ENCODE results near the gene KDM4B. TPM values are rescaled to one million over a fixed set of nuclear protein-coding genes. Genes with fewer than 3 reads are reported as not detected.

KDM4B gene
- total RNA-seq, 2 donors from 2014 or later: 27.8 to 38.5 TPM

GRCh38 chr19:5104871-5105351, 136.0 kb downstream of the KDM4B start:
- Mint-ChIP-seq H3K4me1 (no peaks in the 10 kb centered on the region), H3K9me3 (peaks cover 12% of the 10 kb centered on the region), H3K27ac (no peak overlapping the region), H3K36me3 (ENCODE audit: low read depth) (peaks cover 18% of the 10 kb centered on the region), H3K4me3 (no peak overlapping the region), H3K27me3 (ENCODE audit: insufficient read depth) (no peaks in the 10 kb centered on the region)
- Histone ChIP-seq H3K27me3 (ENCODE audit: control insufficient read depth, insufficient read depth, low read length, poor library complexity, severe bottlenecking) (no peaks in the 10 kb centered on the region), H3K9me3 (ENCODE audit: control insufficient read depth, low read length) (peaks cover 6% of the 10 kb centered on the region), H3K9ac (ENCODE audit: extremely low read depth, low read length, poor library complexity, severe bottlenecking) (no peak overlapping the region), H3K36me3 (ENCODE audit: control insufficient read depth, insufficient read depth, low read length) (peaks cover 12% of the 10 kb centered on the region), H3K4me3 (ENCODE audit: low read length) (no peak overlapping the region), H3K27ac (ENCODE audit: low read depth, low read length) (no peak overlapping the region), H3K4me1 (ENCODE audit: control insufficient read depth, insufficient read depth, low read length) (no peaks in the 10 kb centered on the region)
- no peak for TF ChIP-seq CTCF (conservative IDR thresholded peaks at IDR 0.05)
- DNase-seq: no peak
- 83 to 85% methylated on average over 16 to 18 of the region's 18 CpGs for WGBS, 2 experiments (ENCODE audit: insufficient coverage in 1 of 2, insufficient read length in 1 of 2)

GRCh38 chr19:5106191-5106726, 137.3 kb downstream of the KDM4B start:
- no peak for TF ChIP-seq CTCF (conservative IDR thresholded peaks at IDR 0.05)

GRCh38 chr19:5106971-5107370, 138.1 kb downstream of the KDM4B start:
- H3K4me3 Mint-ChIP-seq: no peak overlapping the region
- no peaks in the 10 kb centered on the region for H3K4me1 Mint-ChIP-seq
- no peaks in the 10 kb centered on the region for H3K9me3 Mint-ChIP-seq

More at GRCh38 chr19:5106191-5106726, 137.3 kb downstream of the KDM4B start:
- H3K9me3 ChIP-seq (ENCODE audit: control insufficient read depth, low read length): no peaks in the 10 kb centered on the region
- H3K9me3 Mint-ChIP-seq: no peaks in the 10 kb centered on the region
- no peak overlapping the region for H3K27ac ChIP-seq (ENCODE audit: low read depth, low read length)
- H3K4me1 ChIP-seq (ENCODE audit: control insufficient read depth, insufficient read depth, low read length): no peaks in the 10 kb centered on the region
- no peak overlapping the region for H3K27ac Mint-ChIP-seq
- H3K36me3 Mint-ChIP-seq (ENCODE audit: low read depth): peaks cover 6% of the 10 kb centered on the region
- DNase-seq: no peak
- H3K9ac ChIP-seq (ENCODE audit: extremely low read depth, low read length, poor library complexity, severe bottlenecking): no peak overlapping the region
- H3K4me1 Mint-ChIP-seq: no peaks in the 10 kb centered on the region
- no peaks in the 10 kb centered on the region for H3K27me3 ChIP-seq (ENCODE audit: control insufficient read depth, insufficient read depth, low read length, poor library complexity, severe bottlenecking)
- peaks cover 9% of the 10 kb centered on the region for H3K36me3 ChIP-seq (ENCODE audit: control insufficient read depth, insufficient read depth, low read length)
- H3K27me3 Mint-ChIP-seq (ENCODE audit: insufficient read depth): no peaks in the 10 kb centered on the region
- H3K4me3 Mint-ChIP-seq: no peak overlapping the region
- no peak overlapping the region for H3K4me3 ChIP-seq (ENCODE audit: low read length)
- WGBS, 2 experiments (ENCODE audit: insufficient coverage in 1 of 2, insufficient read length in 1 of 2): 97 to 98% methylated on average over 9 to 23 of the region's 23 CpGs

More at GRCh38 chr19:5106971-5107370, 138.1 kb downstream of the KDM4B start:
- no peaks in the 10 kb centered on the region for H3K4me1 ChIP-seq (ENCODE audit: control insufficient read depth, insufficient read depth, low read length)
- no peaks in the 10 kb centered on the region for H3K27me3 ChIP-seq (ENCODE audit: control insufficient read depth, insufficient read depth, low read length, poor library complexity, severe bottlenecking)
- no peak overlapping the region for H3K27ac Mint-ChIP-seq
- DNase-seq: no peak
- H3K4me3 ChIP-seq (ENCODE audit: low read length): no peak overlapping the region
- peaks cover 10% of the 10 kb centered on the region for H3K36me3 Mint-ChIP-seq (ENCODE audit: low read depth)
- TF ChIP-seq CTCF (conservative IDR thresholded peaks at IDR 0.05): no peak
- H3K36me3 ChIP-seq (ENCODE audit: control insufficient read depth, insufficient read depth, low read length): peaks cover 9% of the 10 kb centered on the region
- no peaks in the 10 kb centered on the region for H3K9me3 ChIP-seq (ENCODE audit: control insufficient read depth, low read length)
- H3K27ac ChIP-seq (ENCODE audit: low read depth, low read length): no peak overlapping the region
- H3K9ac ChIP-seq (ENCODE audit: extremely low read depth, low read length, poor library complexity, severe bottlenecking): no peak overlapping the region
- no peaks in the 10 kb centered on the region for H3K27me3 Mint-ChIP-seq (ENCODE audit: insufficient read depth)
- 89 to 90% methylated on average over 19 of the region's 19 CpGs for WGBS, 2 experiments (ENCODE audit: insufficient coverage in 1 of 2, insufficient read length in 1 of 2)
